Liver (tissue), 9 donors: Measurements from ENCODE around the gene ITPRID2. TPM values are rescaled to one million over a fixed set of nuclear protein-coding genes. Genes with fewer than 3 reads are reported as not detected.

Experiments
- DNase-seq: peaks from one replicate; pipeline ENCODE4 v3.0.0-alpha.2; 2017; ENCODE audit warnings: low spot score
- H3K27ac ChIP-seq, 2 donors: one replicate each; pipeline ENCODE4 v1.7.0; 2013; ENCODE audit warnings: inconsistent platforms in 2 of 2, low read length in 2 of 2, control low read depth in 1 of 2, low read depth in 1 of 2, mild to moderate bottlenecking in 1 of 2
- H3K27me3 ChIP-seq, 4 donors: one replicate each; pipeline versions ENCODE4 v1.6.1 to v1.7.0; 2013; ENCODE audit warnings: low read length in 3 of 4, inconsistent platforms in 1 of 4, mild to moderate bottlenecking in 1 of 4, moderate library complexity in 1 of 4; ENCODE audit not compliant: control insufficient read depth in 4 of 4, insufficient read depth in 4 of 4
- H3K36me3 ChIP-seq, 4 donors: one replicate each; pipeline versions ENCODE4 v1.6.1 to v1.7.0; 2013; ENCODE audit warnings: low read length in 3 of 4, mild to moderate bottlenecking in 3 of 4, low read depth in 1 of 4, moderate library complexity in 1 of 4; ENCODE audit not compliant: control insufficient read depth in 4 of 4, insufficient read depth in 3 of 4
- H3K4me1 ChIP-seq, 4 donors: one replicate each; pipeline versions ENCODE4 v1.6.1 to v1.7.0; 2013; ENCODE audit warnings: low read length in 3 of 4, mild to moderate bottlenecking in 3 of 4, moderate library complexity in 1 of 4; ENCODE audit not compliant: control insufficient read depth in 4 of 4, insufficient read depth in 4 of 4
- H3K4me3 ChIP-seq, 3 donors: one replicate each; pipeline versions ENCODE4 v1.6.1 to v1.7.0; 2013; ENCODE audit warnings: low read length in 3 of 3, control low read depth in 1 of 3, low read depth in 1 of 3, mild to moderate bottlenecking in 1 of 3
- H3K9ac ChIP-seq, 2 donors: one replicate each; pipeline ENCODE4 v1.7.0; 2013; ENCODE audit warnings: low read length in 2 of 2, mild to moderate bottlenecking in 2 of 2, moderate library complexity in 2 of 2, control low read depth in 1 of 2, low read depth in 1 of 2
- H3K9me3 ChIP-seq, 4 donors: one replicate each; pipeline versions ENCODE4 v1.6.1 to v1.7.0; 2013; ENCODE audit warnings: low read length in 3 of 4; ENCODE audit not compliant: control insufficient read depth in 4 of 4
- ATF3 ChIP-seq: IDR thresholded peaks from 2 replicates; pipeline ENCODE4 v1.6.1; 2016; ENCODE audit warnings: antibody characterized with exemption
- CTCF ChIP-seq: fragments of 150-350 bp; IDR thresholded peaks from 2 replicates; pipeline ENCODE4 v1.5.1; 2017; ENCODE audit warnings: improper control_type of control experiment, low read depth, low read length; ENCODE audit not compliant: missing input control
- EGR1 ChIP-seq, 2 donors: IDR thresholded peaks; 2 replicates each; pipeline ENCODE4 v1.6.1; 2016 to 2018; ENCODE audit warnings: antibody characterized with exemption in 2 of 2, low read depth in 2 of 2
- FOXA1 ChIP-seq: IDR thresholded peaks from 2 replicates; pipeline ENCODE4 v1.6.1; 2016; ENCODE audit warnings: antibody characterized with exemption
- FOXA2 ChIP-seq: IDR thresholded peaks from 2 replicates; pipeline ENCODE4 v1.6.1; 2016; ENCODE audit warnings: antibody characterized with exemption
- GABPA ChIP-seq, 2 donors: IDR thresholded peaks in 1 of 2; conservative IDR thresholded peaks in 1 of 2; 2 replicates each; pipeline ENCODE4 v1.6.1; 2016; ENCODE audit warnings: antibody characterized with exemption in 2 of 2, mild to moderate bottlenecking in 1 of 2, moderate library complexity in 1 of 2
- HNF4A ChIP-seq, 2 donors: conservative IDR thresholded peaks; 2 replicates each; pipeline ENCODE4 v1.6.1; 2016; ENCODE audit warnings: antibody characterized with exemption in 2 of 2, mild to moderate bottlenecking in 2 of 2
- HNF4G ChIP-seq: IDR thresholded peaks from 2 replicates; pipeline ENCODE4 v1.6.1; 2016; ENCODE audit warnings: antibody characterized with exemption
- JUND ChIP-seq, 2 donors: IDR thresholded peaks; 2 replicates each; pipeline ENCODE4 v1.6.1; 2016; ENCODE audit warnings: antibody characterized with exemption in 2 of 2
- MAX ChIP-seq: IDR thresholded peaks from 2 replicates; pipeline ENCODE4 v1.6.1; 2016; ENCODE audit warnings: antibody characterized with exemption
- NR2F2 ChIP-seq: IDR thresholded peaks from 2 replicates; pipeline ENCODE4 v1.6.1; 2016; ENCODE audit warnings: antibody characterized with exemption
- RAD21 ChIP-seq, 2 donors: IDR thresholded peaks; 2 replicates each; pipeline ENCODE4 v1.6.1; 2016; ENCODE audit warnings: antibody characterized with exemption in 2 of 2, mild to moderate bottlenecking in 2 of 2
- REST ChIP-seq: IDR thresholded peaks from 2 replicates; pipeline ENCODE4 v1.6.1; 2016; ENCODE audit warnings: antibody characterized with exemption, mild to moderate bottlenecking
- RXRA ChIP-seq, 2 donors: IDR thresholded peaks; 2 replicates each; pipeline ENCODE4 v1.6.1; 2017 to 2018; ENCODE audit warnings: antibody characterized with exemption in 2 of 2, mild to moderate bottlenecking in 1 of 2
- SP1 ChIP-seq: IDR thresholded peaks from 2 replicates; pipeline ENCODE4 v1.6.1; 2018; ENCODE audit warnings: antibody characterized with exemption, mild to moderate bottlenecking
- TAF1 ChIP-seq: conservative IDR thresholded peaks from 2 replicates; pipeline ENCODE4 v1.6.1; 2016; ENCODE audit warnings: antibody characterized with exemption, mild to moderate bottlenecking
- YY1 ChIP-seq: IDR thresholded peaks from 2 replicates; pipeline ENCODE4 v1.6.1; 2016; ENCODE audit warnings: antibody characterized with exemption, mild to moderate bottlenecking
- ZBTB33 ChIP-seq: IDR thresholded peaks from 2 replicates; pipeline ENCODE4 v1.6.1; 2016; ENCODE audit warnings: antibody characterized with exemption
- polyA plus RNA-seq, 2 donors: library from polyadenylated mRNA; stranded (reverse) in 1 of 2; unstranded in 1 of 2; fragments of 200-250 nt in 1 of 2; fragments of >200 nt in 1 of 2; fragmentation: Nextera tagmentation in 1 of 2; extraction: Ambion mirVana in 1 of 2; gene quantifications; one replicate each; pipeline versions ENCODE4 v1.2.1 to v1.2.3, GENCODE V29; 2013 to 2015
- total RNA-seq, 2 donors: library from RNA; depleted of rRNA; stranded (reverse); fragments of >200 nt; gene quantifications; one replicate each; pipeline ENCODE4 v1.2.3, GENCODE V29; 2014
- donor health status: healthy.
- donor health status: healthy.
- donor health status: healthy.
- donor health status: healthy.
- donor health status: healthy.

ITPRID2 gene
- total and polyA plus RNA-seq, 4 donors: 31.2 to 145 (median 55.1) TPM

GRCh38 chr2:181949047-181949446, 57.5 kb downstream of the ITPRID2 start:
- Histone ChIP-seq H3K27ac (no peak overlapping the region), H3K4me1 (peaks cover 0 to 10% (median 2%) of the 10 kb centered on the region in 4 donors), H3K9ac (no peak overlapping the region), H3K4me3 (no peak overlapping the region), H3K9me3 (no peaks in the 10 kb centered on the region), H3K36me3 (no peaks in the 10 kb centered on the region), H3K27me3 (no peaks in the 10 kb centered on the region)
- no peak for TF ChIP-seq ATF3
- TF ChIP-seq ZBTB33: no peak
- no peak for TF ChIP-seq GABPA (IDR thresholded peaks at IDR 0.05 in 1 of 2, conservative IDR thresholded peaks at IDR 0.05 in 1 of 2)
- TF ChIP-seq MAX: no peak
- no peak for TF ChIP-seq YY1
- TF ChIP-seq FOXA2: no peak
- TF ChIP-seq HNF4A (conservative IDR thresholded peaks at IDR 0.05): no peak
- TF ChIP-seq RAD21 (IDR thresholded peaks at IDR 0.05): no peak
- TF ChIP-seq TAF1: no peak
- no peak for TF ChIP-seq EGR1 (IDR thresholded peaks at IDR 0.05; ENCODE audit: low read depth in 2 of 2)
- TF ChIP-seq JUND (IDR thresholded peaks at IDR 0.05): no peak
- TF ChIP-seq REST: no peak
- TF ChIP-seq HNF4G: no peak
- TF ChIP-seq NR2F2: no peak
- TF ChIP-seq SP1: no peak
- no peak for TF ChIP-seq FOXA1
- TF ChIP-seq RXRA (IDR thresholded peaks at IDR 0.05): no peak
- TF ChIP-seq CTCF: no peak
- no peak for DNase-seq
